HG03354 (cell line): ENCODE results near the gene STXBP1.
A peak's percentile ranks its signal among the peaks of the same experiment; 100 is the strongest.

Source experiments
- ATAC-seq: cut with Tn5 transposase; IDR thresholded peaks from one replicate; pipeline ENCODE4 v1.9.1; 2021; ENCODE audit warnings: mild to moderate bottlenecking; ENCODE audit not compliant: unreplicated experiment, poor library complexity, severe bottlenecking

The STXBP1 gene

DNA sequence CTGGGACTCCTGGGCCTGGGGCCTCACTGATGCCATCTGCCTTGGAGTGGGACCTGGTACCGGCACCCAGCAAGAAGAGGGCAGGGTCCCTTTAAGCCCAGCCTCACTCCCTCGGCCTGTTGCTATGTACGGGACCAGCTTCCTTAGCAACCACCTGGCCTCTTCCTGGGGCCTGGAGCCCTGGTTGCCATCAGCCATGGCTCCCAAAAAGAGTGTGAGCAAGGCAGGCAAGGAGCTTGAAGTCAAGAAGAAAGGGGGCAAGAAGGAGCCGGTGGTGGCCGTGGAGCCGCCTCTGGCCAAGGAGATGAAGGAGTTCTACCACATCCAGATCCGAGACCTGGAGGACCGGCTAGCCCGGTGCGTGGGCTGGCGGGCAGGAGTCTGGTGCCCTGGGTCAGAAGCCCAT is 94.8 kb downstream of the STXBP1 start, which contains the start of gene CFAP157:
Gene CFAP157, plus strand, starts transcription at position 153 of the 406 bp plus-strand sequence. Its CDS starts 44 bp downstream, at position 197.
- no peak for ATAC-seq

DNA sequence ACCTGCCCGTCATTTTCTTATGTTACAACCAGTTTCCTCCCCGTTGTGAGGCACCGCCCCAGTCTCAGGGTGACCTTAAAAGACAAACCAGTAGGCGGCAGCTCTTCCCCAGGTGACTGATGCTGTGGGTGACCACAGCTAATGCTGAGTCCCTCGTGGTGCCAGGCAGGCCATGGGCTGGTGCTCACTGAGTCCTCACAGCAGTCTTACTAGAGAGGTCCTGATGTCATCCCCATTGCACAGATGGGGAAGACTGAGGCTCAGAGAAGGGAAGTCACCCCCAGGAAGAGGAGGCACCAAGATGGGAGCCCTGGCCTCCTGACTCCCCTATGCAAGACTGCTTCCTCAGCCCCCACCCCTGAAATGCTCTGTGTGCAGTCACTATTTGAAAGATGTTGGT is 95.7 kb downstream of the STXBP1 start:
- ATAC-seq, result no peak

DNA sequence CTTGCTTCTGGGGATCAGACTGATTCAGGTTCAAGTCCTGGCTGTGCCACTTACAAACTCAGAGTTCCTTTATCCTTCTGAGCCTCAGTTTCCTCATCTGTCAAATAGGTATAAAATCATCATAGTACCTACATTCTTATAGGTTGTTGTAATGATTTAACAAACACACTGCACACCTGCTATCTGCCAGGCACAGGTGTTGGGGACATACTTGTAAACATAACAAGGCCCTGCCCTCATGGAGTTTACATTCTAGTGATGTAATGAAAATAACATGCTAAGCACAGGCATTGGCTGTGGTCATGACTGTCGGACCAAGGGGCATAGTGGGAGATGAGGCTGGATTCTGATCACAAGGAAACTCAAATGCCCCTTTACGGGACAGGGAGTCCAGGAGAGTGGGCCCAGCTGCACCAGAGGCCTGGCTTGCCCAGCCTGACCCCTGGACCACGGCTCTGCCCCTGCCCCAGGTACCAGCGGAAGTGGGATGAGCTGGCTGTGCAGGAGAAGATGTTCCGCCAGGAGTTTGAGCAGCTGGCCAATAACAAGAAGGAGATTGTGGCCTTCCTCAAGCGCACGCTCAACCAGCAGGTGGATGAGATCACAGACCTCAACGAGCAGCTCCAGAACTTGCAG is 97.0 kb downstream of the STXBP1 start:
- no peak for ATAC-seq

DNA sequence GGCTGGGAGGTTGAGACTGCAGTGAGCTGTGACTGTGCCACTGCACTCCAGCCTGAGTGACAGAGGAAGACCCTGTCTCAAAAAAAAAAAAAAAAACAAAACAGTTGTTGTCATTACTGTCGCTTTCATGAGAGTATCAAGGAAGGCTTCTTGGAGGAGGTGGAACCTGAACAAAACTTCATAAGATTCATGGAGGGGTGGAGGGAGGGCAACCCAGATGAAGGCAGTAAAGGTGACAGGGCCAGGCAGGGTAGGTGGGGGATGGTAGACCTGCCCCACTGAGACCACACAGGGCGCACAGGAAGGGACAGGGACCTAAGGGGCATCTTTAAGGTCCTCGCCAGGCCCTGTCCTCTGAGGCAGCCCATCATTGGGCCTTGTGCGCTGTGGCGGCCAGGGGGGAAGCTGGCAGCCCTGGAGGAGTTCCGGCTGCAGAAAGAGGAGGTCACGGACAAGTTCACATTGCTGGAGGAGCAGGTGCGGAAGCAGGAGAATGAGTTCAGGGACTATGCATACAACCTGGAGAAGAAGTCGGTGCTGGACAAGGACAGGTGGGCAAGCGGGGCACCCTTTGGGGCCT is 98.2 kb downstream of the STXBP1 start:
- no peak for ATAC-seq

DNA sequence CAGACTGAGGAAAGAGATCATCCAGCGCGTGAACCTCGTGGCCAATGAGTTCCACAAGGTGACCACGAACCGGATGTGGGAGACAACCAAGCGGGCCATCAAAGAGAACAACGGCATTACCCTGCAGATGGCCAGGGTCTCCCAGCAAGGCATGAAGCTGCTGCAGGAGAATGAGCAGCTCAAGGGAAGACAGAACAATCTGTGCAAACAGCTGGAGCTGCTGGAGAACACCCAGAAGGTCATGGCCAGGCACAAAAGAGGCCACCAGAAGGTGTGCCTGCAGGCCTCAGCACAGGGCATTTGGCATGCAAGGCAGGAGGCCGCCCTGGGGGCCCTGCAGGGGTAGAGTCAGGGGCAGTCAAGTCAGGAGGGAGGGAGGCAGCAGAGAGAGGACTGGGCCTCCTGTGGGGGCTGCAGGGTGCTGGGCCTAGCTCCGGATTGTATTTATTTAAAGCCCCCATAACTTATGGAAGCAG is 99.2 kb downstream of the STXBP1 start:
- ATAC-seq, result no peak

DNA sequence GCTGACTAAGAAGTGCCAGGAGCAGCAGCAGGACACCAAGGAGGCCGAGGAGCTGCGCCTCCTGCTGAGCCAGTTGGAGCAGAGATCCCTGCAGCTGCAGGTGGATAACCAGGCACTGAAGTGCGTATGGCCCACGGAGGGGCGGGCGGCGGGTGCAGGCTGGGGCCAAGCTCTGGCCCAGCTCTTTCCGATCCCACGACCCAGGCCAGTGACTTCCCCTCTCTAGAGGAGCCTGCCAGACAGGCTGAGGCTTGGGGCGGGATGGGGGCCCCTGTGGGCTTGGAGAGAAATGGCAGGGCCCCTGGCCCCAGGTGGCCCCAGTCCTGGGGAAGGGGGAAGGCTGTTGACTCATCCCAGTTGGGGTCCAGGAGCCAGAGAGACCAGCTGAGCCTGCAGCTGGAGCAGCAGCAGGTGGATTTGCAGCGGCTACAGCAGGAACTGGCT is 99.8 kb downstream of the STXBP1 start:
- no peak for ATAC-seq

DNA sequence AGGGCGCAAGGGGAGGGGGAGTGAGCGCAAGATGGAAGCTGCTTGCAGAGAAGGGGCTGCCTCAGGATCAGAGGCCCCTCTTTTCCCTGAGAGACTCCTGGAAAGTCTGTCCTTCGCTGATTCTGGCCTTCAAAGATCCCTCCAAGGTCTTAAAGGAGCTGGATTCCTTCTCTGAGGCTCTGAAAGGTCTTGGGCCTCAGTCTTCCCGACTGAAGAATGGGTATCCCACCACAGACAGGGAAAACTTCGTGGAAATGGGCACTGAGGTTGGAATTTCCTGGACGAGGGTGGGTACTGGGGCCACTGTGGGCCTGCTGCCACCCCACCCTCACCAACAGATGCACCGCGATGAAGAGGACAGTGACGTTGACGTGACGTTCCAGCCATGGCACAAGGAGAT is 100.3 kb downstream of the STXBP1 start:
- ATAC-seq, result no peak

DNA sequence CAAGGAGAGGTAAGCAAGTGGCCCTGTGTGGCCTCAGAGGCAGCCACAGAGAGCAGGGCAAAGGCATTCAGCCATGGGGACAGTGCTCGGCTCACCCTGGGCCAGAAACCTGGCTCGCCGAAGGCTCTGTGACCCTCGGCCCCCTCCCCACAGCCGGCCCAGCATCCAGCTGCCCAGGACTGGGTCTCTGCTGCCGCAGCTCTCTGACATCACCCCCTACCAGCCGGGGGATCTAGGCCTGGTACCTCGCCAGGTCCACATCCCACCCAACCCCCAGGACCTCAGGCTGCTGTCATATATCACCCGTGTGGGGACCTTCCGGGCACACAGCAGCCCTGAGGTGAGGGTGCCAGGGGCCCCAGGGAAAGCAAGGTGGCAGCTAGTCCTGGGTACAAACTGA is 100.8 kb downstream of the STXBP1 start:
- no peak for ATAC-seq

DNA sequence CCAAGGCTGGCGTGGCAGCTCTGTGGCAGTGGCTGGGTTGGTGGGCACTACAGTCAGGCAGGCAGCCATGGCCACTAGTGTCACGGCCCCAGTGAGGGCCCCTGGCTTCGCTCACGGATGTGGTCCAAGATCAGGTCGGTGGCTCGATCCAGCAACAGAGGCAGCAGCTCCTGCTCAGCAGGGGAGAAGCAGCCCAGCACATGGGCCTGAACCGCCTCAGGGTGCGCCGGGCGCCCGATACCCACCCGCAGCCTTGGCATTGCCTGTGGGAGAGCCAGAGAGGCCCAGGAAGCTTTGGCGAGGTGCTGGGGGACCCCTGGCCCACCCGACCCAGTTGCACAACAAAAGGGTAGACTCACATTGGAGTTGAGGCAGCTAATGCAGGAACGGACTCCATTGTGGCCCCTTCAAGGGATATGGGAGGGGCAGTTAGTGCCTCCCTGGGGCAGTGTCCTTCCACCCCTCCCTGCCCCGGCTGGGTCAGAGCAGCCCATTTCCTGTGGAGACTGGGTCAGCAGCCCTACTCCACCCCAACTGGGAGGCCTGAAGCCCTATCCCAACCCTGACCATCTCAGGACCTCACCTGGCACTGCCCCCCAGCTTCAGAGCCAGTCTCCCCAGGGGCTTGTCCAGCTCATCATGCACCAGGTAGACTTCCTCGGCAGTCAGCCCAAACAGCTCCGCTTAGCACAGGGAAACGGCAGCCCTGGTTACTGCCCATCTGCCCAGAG is 102.1 kb downstream of the STXBP1 start:
- ATAC-seq, result no peak

DNA sequence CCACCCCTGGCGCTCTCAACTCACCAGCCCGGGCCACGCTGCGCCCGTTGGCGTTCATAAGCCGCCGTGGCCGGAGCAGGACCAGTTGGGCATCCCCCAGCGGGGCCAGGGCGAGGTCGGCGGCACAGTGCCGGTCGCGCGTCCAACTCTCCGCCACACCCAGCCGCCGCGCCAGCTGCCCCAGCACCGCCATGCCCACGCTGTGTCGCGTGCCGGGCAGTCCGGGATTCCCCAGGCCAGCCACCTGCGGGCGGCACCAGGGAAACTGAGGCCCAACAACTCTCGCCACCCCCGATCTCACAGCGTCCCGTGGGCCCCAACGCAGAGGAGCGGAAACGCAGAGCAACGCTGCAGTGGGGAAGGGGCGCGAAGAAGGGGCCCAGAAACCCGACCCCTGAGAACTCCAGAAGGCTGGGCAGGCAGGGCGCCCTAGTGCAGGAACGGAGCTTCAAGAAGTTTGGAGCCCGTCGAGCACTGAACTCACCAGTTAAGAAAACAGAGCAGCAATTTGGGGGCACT is 102.9 kb downstream of the STXBP1 start:
- ATAC-seq, result peak; percentile 4

DNA sequence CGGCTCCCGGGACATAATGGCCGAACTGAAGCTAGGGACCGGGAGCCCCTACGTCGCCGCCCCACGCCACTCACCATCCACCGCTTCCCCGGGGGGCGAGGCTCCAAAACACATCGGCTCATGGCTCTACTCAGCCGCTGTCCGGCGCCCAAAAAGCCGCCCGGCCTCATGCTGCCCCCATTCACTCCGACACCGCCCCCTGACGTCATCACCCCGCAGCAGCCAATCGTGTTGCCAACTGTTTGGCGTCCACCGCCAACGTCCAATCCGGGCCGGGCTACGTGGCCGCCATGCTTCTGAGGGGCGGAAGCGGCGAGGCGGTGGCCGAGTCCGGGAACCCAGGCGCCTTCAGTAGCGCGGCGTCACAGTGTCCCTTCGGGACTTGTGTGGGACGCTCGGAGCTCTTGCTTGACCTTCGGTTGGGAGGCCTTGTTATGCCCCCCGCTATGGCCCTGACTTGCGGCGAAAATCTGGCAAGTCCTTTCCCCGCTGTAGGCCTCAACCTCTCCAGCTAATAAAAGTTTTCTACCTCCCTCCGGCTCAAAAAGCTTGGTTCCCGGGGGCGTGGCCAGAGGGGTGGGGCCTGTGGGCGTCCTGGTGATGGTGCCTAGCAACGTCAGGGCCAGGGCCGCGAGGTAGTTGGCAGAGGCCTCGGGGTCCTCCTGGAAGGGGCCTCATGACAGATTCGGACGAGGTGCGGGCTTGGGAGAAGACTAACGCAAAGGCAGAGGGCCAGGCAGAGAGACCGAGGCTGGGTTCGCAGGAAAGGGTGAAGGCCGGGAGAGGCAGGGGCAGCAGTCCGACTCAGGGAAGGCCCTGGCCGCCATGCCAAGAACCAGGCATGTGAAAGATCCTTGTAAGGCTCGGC is 103.6 kb downstream of the STXBP1 start, which contains the start of the genes PTRH1 and TTC16:
Gene PTRH1, minus strand, starts transcription at position 194 of the 868 bp plus-strand sequence. Its CDS starts 24 bp downstream, at position 170.
Gene TTC16, plus strand, starts transcription at position 610 of the 868 bp plus-strand sequence. Its CDS starts 67 bp downstream, at position 677.
- peak; percentile 94 for ATAC-seq

DNA sequence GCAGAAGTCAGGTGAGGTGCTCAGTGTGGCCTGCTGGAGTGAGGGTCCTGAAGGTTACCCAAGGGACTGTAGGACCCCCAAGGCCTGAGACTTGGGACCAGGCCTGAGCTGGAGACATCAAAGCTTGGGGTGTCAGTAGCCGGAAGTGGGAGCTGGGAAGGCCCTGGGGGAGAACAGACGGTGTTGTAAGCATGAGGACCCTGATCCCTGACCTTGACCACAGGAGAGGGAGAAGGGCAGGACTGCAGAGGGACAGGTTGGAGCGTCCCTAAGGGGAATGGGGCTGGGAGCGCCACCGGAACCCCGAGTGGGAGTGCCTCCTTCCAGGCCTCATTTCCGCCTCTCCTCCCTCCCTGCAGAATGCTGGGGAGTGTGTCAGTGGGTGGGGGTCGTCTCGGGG is 104.3 kb downstream of the STXBP1 start:
- ATAC-seq, result no peak

DNA sequence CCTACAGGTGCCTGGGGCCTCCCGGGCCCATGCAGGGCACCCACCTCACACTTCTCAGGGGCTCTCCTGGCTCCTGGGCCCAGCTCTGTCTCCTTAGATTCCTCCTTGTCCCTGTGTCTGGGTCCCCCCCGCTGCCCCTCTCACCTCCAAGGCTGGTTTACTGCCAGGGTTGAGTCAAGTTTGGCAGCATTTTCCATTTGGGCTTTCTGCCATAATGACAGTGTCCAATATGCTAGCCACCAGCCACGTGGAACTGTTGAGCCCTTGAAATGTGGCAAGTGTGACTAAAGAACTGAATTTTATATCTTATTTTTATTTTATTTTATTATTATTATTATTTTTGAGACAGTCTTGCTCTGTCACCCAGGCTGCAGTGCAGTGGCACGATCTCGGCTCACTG is 105.7 kb downstream of the STXBP1 start:
- no peak for ATAC-seq

DNA sequence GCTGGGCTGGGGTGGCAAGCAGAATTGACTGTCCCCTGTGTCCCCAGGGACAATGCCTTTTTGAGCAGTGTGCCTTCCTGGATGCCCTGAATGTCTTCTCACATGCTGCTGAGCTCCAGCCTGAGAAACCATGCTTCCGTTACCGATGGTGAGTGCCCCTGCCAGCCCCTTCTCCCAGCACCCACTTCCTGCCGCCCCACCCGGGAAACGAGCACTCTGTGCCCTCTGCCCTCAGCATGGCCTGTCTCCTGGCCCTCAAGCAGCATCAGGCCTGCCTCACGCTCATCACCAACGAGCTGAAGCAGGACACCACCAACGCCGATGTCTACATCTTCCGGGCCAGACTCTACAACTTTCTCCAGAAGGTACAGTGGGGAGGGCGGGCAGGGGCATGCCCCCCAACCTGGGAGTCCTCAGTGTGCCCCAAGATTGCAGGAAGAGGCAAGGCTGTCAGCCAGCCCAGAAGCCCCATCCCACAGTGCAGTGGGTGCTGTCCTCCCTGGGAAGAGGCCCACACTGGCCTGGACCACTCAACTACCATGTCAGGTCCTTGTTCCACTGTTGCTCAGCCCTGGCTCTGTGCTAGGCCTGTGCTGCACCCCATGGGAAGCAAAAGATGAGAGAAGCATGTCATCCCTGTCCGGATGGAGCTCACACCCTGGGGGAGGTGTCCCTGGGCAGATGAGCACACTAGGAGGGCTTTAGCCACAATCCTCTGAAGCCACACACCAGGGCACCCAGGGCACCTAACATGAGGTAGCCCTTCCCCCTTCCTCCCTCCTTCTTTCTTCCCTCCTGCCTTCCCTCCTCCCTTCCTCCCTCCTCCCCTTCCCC is 108.2 kb downstream of the STXBP1 start:
- no peak for ATAC-seq

DNA sequence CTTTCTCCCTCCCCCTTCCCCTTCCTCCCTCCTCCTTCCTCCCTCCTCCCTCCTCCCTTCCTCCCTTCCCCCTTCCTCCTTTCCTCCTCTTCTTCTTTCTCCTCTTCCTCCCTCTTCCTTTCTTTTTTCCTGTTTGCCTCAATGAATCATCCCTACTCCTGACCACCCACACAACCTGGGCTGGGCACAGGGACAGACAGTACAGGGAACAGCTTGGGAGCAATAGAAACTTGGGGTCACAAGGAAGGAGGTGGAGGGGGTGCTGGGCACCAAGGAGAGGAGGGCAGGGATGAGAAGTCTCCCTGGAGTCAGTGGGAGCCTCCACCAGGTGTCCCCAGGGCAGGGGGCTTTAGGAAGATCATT is 108.8 kb downstream of the STXBP1 start:
- ATAC-seq, result no peak

DNA sequence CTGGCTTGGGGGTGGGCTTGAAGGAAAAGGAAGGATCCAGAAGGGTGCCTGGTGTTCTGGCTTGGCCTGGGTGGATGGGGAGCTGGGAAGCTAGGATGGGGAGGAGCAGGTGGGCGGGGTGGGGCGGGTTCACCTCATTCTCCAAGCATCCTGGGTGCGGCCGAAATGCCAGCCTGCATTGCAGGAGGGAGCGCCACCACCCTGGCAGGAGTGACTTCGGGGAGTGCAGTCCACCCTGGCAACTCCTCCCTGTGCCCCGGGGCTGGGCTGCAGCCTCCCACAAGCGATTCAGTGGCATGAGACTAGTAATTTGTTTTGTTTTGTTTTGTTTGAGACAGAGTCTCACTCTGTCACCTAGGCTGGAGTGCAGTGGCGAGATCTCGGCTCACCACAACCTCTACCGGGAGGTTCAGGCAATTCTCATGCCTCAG is 109.3 kb downstream of the STXBP1 start:
- no peak for ATAC-seq

DNA sequence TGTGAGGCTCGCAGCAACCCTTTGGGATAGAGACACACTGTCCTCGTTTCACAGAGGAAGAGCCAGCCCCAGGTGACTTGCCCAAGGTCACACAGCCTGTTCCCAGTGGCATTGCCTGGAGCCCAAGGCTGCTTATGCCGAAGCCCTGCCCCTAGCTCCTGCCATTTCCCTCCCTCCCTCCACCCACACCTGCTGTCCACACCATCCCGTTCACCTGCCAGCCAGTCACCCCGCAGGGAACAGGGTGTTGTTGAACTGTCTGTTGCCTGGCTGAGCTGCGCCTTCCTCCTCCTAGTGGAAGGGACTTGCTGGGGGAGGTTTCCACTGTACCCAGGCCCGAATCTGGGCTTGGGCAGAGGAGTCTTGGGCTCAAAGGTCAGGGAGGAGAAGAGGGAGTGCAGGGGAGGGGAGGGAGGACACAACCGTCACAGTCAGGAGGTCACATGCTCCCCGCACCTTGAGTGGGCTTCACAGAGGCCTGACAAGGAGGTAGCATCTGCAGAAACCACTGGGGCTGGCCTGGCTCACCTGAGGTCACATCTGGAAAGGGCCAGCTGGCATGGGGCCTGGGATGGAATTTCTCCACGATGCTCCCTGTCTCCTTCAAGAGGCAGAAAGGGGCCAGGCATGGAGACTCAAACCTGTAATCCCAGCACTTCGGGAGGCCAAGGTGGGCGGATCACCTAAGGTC is 110.1 kb downstream of the STXBP1 start:
- ATAC-seq, result no peak

DNA sequence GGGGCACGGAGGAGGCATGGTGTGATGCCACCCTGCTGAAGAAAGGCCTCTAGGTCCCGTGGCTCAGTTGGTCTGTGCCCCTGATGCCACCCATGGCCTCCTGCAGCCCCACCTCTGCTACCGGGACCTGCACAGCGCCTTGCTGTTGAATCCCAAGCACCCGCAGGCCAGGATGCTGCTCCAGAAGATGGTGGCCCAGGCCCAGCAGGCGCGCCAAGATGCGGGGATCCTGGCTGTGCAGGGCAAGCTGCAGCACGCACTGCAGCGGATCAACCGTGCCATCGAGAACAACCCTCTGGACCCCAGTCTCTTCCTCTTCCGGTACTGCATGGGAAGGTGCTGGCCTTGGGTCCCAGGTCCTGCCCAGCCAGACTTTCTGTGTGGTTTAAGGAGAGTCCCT is 110.9 kb downstream of the STXBP1 start:
- ATAC-seq, result no peak
